ENCODE data around the gene PSAPL1.

DNA sequence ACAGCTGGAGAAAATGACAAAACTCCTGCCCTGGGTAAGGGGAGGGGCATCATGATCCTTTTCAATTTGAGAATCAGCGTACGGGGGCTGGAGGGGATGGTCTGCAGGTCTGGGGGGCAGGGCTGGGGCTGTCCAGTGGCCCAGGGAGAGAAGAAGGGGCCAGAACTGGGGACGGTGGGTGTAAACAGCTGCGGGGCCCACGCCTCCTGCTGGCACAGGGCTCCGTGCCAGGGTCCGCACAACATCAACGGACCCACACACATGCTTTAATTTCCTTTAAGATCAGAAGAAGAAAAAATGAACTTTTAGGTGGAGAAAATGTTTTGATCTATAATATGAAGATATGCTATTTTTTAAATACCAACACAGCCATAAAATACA, 52.1 kb downstream of the PSAPL1 start:
- TF ChIP-seq, protein P1, sequence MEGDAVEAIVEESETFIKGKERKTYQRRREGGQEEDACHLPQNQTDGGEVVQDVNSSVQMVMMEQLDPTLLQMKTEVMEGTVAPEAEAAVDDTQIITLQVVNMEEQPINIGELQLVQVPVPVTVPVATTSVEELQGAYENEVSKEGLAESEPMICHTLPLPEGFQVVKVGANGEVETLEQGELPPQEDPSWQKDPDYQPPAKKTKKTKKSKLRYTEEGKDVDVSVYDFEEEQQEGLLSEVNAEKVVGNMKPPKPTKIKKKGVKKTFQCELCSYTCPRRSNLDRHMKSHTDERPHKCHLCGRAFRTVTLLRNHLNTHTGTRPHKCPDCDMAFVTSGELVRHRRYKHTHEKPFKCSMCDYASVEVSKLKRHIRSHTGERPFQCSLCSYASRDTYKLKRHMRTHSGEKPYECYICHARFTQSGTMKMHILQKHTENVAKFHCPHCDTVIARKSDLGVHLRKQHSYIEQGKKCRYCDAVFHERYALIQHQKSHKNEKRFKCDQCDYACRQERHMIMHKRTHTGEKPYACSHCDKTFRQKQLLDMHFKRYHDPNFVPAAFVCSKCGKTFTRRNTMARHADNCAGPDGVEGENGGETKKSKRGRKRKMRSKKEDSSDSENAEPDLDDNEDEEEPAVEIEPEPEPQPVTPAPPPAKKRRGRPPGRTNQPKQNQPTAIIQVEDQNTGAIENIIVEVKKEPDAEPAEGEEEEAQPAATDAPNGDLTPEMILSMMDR (IDR thresholded peaks at IDR 0.05; ENCODE audit: insufficient read depth, low read length), result no peak
- TF ChIP-seq POLR2AphosphoS5 (IDR thresholded peaks at IDR 0.05; ENCODE audit: low read depth) (no peak), GABPA (IDR thresholded peaks at IDR 0.05; ENCODE audit: low read depth) (no peak)
- TF ChIP-seq, protein P2, sequence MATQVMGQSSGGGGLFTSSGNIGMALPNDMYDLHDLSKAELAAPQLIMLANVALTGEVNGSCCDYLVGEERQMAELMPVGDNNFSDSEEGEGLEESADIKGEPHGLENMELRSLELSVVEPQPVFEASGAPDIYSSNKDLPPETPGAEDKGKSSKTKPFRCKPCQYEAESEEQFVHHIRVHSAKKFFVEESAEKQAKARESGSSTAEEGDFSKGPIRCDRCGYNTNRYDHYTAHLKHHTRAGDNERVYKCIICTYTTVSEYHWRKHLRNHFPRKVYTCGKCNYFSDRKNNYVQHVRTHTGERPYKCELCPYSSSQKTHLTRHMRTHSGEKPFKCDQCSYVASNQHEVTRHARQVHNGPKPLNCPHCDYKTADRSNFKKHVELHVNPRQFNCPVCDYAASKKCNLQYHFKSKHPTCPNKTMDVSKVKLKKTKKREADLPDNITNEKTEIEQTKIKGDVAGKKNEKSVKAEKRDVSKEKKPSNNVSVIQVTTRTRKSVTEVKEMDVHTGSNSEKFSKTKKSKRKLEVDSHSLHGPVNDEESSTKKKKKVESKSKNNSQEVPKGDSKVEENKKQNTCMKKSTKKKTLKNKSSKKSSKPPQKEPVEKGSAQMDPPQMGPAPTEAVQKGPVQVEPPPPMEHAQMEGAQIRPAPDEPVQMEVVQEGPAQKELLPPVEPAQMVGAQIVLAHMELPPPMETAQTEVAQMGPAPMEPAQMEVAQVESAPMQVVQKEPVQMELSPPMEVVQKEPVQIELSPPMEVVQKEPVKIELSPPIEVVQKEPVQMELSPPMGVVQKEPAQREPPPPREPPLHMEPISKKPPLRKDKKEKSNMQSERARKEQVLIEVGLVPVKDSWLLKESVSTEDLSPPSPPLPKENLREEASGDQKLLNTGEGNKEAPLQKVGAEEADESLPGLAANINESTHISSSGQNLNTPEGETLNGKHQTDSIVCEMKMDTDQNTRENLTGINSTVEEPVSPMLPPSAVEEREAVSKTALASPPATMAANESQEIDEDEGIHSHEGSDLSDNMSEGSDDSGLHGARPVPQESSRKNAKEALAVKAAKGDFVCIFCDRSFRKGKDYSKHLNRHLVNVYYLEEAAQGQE (IDR thresholded peaks at IDR 0.05; ENCODE audit: insufficient replicate concordance, low read depth), result no peak
